HL-60 (cell line): Measurements from ENCODE around the gene PTPN23.

Source experiments
- CTCF ChIP-seq: IDR thresholded peaks from one replicate; pipeline ENCODE4 v1.5.1; 2011; ENCODE audit warnings: low read length, control low read depth, inconsistent platforms; ENCODE audit not compliant: insufficient read depth
- REST ChIP-seq: IDR thresholded peaks from 2 replicates; pipeline ENCODE4 v1.6.1; 2012; ENCODE audit warnings: low read depth; ENCODE audit not compliant: insufficient replicate concordance

- TF ChIP-seq CTCF: no peak
- no peak for TF ChIP-seq REST
Measured at GRCh38 chr3:47377186-47377585, 3.6 kb upstream of the PTPN23 start.
